HG02678 (cell line): Measurements from ENCODE around the gene CLEC4D.
"Not testable (repeated sequence)": the region's sequence is repeated elsewhere in the genome, so short reads cannot be mapped to it uniquely, and the experiment has no call there.

Source experiments
- ATAC-seq: cut with Tn5 transposase; IDR thresholded peaks from one replicate; pipeline ENCODE4 v1.9.1; 2021; ENCODE audit warnings: mild to moderate bottlenecking, moderate library complexity; ENCODE audit not compliant: unreplicated experiment

The CLEC4D gene

GRCh38 chr12:8527250-8528130 is 14.2 kb downstream of the CLEC4D start:
- ATAC-seq = no peak

- ATAC-seq = no peak
Observed at GRCh38 chr12:8532045-8532444, 18.7 kb downstream of the CLEC4D start.

DNA sequence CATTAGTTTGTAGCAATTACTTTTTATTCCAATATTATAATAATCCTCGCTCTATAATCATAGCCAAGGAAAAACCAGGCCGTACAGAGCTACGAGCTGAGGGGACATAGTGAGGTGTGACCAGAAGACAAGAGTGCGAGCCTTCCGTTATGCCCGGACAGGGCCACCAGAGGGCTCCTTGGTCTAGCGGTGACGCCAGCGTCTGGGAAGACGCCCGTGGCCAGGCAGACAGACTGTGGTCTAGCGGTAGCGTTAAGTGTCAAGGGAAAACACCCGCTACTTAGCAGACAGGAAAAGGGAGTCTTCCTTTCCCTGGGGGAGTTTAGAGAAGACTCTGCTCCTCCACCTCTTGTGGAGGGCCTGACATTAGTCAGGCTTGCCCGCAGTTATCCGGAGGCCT is 24.5 kb downstream of the CLEC4D start:
- ATAC-seq = not testable (repeated sequence)

- ATAC-seq = not testable (repeated sequence)
Observed at GRCh38 chr12:8540831-8541230, 27.5 kb downstream of the CLEC4D start, which contains the start of gene CLEC4E. Gene CLEC4E, minus strand, starts transcription at chr12:8540905. Its CDS starts 108 bp downstream, at chr12:8540797.

DNA sequence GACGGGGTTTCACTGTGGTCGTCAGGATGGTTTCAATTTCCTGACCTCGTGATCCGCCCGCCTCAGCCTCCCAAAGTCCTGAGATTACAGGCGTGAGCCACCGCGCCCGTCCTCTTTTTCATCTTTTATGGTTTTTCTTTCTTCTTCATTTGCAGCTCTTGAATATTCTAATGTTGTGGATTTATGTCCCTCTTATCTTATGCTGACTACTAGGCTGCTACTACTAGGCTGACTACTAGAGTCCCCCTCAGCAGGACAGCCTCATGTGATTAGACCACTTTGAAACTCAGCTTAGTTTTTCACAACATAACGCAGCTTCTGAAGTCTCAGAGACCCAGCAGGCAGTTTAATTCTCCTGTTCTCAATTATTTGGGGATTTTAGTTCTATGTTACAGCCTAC is 28.3 kb downstream of the CLEC4D start:
- ATAC-seq = no peak

GRCh38 chr12:8544295-8544694 is 31.0 kb downstream of the CLEC4D start:
- ATAC-seq = peak; percentile 64

GRCh38 chr12:8546591-8546990 is 33.3 kb downstream of the CLEC4D start:
- no peak for ATAC-seq

GRCh38 chr12:8547645-8548044 is 34.3 kb downstream of the CLEC4D start:
- ATAC-seq = no peak

- ATAC-seq = no peak
Observed at GRCh38 chr12:8548192-8548591, 34.9 kb downstream of the CLEC4D start.

- no peak for ATAC-seq
Observed at GRCh38 chr12:8549381-8549780, 36.1 kb downstream of the CLEC4D start.

DNA sequence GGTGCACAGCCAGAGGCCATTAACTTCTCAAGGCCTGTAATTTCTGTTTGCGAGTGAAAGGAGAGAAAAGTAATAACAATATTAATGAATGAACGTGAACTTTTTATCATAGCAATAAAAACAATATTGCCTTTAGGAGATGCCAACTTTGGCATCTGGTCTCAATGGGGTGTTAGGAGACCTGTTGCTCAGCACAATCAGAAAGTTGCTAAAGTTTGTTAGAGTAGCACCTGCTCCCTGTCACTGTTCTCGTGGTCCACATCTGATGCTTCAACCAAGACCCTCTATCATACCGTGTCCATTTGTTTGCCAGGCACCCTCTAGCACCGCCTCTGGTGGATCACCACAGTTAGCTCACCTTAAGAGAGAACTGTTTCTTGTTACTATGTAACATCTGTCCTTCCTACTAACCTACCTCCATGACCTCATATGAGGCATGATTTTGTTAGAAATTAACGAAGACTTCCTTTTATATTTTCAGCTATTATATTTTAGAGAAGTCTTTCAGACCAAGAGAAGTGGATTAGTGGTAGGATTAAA is 39.9 kb downstream of the CLEC4D start:
- ATAC-seq = no peak

GRCh38 chr12:8554451-8555195 is 41.3 kb downstream of the CLEC4D start:
- ATAC-seq = no peak

DNA sequence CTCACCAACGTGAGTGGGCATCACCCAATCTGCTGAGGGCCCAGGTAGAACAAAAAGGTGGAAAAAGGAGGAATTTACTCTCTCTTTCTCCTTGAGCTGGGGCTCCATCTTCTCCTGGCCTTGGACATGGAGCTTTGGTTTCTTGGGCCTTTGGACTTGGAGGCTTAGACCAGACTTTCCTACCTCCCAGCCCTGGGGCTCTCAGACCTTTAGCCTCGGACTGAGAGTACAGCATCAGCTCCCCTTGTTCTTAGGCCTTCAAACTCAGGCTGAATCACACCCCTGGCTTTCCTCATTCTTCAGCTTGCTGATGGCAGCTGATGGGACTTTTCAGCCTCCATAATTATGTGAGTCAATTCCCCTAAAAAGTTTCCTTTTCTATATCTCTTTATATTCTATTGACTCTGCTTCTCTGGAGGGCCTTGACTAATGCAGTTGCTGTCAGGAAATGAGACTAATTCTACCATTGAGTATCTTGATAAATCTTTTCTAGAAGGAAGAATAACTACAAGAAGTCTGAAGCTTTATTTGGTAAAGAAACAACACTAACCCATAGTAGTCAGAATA is 43.3 kb downstream of the CLEC4D start:
- no peak for ATAC-seq

DNA sequence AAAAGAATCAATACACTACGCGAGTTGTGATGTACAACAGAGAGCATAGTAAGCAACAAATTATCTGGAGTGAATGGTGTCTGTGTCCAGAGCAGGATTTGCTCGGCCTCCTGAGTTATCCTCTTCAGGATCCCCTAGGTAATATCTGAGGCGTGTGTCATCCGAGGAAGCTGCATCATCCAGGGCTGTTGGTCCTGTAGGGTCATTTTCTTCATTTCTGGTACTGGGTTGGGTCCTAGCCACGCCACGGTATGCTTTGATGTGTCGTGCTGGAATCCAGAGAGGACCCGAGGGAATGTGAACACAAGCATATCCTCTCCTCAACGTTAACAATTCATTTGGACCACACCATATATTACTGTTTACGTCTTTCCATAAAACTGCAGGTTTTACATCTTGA is 46.4 kb downstream of the CLEC4D start:
- no peak for ATAC-seq

DNA sequence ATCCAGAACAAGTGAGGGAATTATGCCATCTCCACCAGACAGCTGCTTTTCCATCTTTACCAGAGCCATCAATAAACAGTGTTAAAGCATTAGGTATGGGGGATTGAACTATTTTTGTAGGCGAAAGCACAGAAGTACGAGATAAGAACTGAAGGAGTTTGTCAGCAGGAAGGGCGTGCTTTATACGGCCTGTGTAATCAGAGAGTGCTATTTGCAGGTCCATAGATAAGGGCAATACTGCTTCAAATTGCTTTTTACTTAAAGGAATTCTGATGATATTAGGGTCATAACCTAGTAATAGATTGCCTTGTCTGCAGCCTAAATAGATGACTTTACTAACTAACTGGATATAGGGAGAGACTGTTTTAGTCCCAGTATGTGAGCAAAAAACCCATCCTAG is 47.7 kb downstream of the CLEC4D start:
- no peak for ATAC-seq

GRCh38 chr12:8562310-8562709 is 49.0 kb downstream of the CLEC4D start:
- ATAC-seq = no peak

- ATAC-seq = no peak
Observed at GRCh38 chr12:8563356-8563755, 50.1 kb downstream of the CLEC4D start.

GRCh38 chr12:8564656-8565055 is 51.4 kb downstream of the CLEC4D start:
- ATAC-seq = no peak

- not testable (repeated sequence) for ATAC-seq
Observed at GRCh38 chr12:8566052-8566451, 52.7 kb downstream of the CLEC4D start.

GRCh38 chr12:8566525-8566924 is 53.2 kb downstream of the CLEC4D start:
- ATAC-seq = no peak
